ENCODE data around the gene PPARA. TPM values are rescaled to one million over a fixed set of nuclear protein-coding genes. Genes with fewer than 3 reads are reported as not detected.

PPARA gene
- total RNA-seq, 1 experiment from 2014 or later: 14.5 TPM

DNA sequence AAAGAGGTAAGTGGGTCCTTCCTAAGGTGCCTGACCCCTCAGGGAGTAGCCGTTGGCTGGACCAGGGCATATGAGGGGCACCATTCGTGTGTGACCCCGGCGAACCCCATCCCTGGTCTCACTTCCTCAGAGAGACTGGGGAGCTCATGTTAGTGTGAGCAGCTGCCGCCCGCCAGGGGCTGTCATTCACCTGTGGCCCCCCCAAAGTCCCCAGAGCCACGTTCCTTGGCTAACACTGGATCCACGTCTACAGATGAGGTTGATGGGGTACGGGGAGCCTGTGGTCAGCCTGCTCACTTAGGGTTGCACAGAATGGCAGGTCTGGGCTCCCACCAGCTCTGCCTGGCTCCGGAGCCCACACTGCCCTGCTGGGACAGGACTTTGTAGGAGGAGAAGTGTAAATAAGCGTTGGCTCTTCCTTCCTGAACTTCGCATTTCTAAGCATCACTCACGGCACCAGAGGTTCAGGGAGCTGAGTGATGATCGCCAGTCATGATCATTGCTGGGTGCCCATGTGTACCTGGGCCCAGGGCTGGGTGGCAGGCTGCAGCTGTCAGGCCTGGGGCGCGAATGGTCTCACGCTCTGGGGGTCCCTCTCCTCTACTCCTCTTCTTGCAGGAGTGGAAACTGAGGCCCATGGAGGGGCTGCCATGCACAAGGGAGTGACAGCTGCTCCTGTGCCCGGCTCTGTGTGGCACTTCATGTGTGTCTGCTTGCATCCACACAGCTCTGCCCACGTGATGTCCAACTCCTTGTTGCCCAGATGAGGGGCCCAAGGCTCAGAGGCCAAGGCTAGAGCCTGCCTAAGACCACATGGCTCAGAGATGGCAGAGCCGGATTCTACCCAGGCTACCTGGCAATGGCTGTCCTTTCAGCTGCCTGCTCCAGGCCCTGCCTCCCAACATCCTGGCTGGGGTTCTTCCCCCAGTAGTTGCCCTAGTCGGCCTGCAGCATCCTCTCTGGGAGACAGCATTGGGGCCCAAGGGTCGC, 128.6 kb downstream of the PPARA start (continued):
- TF ChIP-seq FOSL1 (IDR thresholded peaks at IDR 0.05; ENCODE audit: low read depth): no peak
- TF ChIP-seq SRF (IDR thresholded peaks at IDR 0.05; ENCODE audit: low read depth): no peak

DNA sequence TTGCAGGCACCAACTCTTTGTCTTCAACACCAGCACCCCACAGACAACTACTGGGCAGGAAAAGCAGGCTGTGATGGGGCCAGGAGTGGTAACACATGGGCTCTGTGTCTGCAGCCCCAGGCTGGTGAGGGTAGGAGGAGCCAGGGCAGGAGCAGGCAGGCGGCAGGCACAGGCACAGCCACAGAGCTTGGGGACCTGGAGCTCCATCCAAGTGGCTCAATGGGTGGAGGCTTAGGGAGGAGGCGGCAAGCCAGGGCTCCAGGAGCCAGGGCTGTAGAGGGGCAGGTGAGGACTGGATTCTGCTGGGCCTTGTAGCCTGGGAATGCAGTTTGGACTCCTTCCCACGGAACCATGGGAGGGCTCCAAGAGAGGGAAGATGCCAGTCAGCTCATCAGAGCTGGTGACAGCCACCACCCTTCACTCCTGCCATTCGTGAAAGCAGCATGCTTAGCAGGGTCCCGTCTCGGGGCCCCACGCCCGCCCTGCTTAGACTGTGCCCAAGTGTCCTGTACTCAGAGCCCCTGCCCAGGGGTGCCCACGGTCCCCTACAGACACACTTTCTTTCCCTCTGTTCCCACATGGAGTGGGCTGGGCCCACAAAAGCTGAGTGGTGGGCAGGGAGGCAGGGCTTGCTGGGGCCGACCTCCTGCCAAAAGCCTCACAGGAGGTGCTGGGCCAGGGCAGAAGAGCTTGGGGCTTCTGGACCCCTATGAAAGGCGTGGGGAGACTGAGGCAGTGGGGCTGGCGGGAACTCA, 129.9 kb downstream of the PPARA start:
- POLR2A ChIA-PET: no interaction called here

More for the DNA sequence above, 129.9 kb downstream of the PPARA start:
- Histone ChIP-seq H3K79me2 (ENCODE audit: insufficient read depth, low read length) (no peaks in the 10 kb centered on the region), H2AFZ (ENCODE audit: low read depth, low read length, poor library complexity, severe bottlenecking) (no peak overlapping the region), H3K4me3 (replicated peaks in 1 of 2; ENCODE audit: low read depth in 1 of 2, low read length in 2 of 2) (no peak overlapping the region), H3K36me3 (ENCODE audit: control insufficient read depth in 1 of 2, insufficient read depth in 2 of 2, low read length in 2 of 2) (peaks cover 30 to 39% of the 10 kb centered on the region in 2 experiments), H3K9ac (ENCODE audit: low read length) (no peak overlapping the region), H3K4me2 (ENCODE audit: low read length) (no peak overlapping the region), H3K27ac (ENCODE audit: low read depth, low read length) (no peak overlapping the region), H3K4me1 (ENCODE audit: control insufficient read depth in 1 of 2, insufficient read depth in 2 of 2, low read length in 2 of 2) (no peaks in the 10 kb centered on the region), H3K27me3 (ENCODE audit: insufficient read depth, low read length) (no peaks in the 10 kb centered on the region), H3K9me2 (ENCODE audit: insufficient read depth) (no peaks in the 10 kb centered on the region), H3K9me3 (ENCODE audit: control insufficient read depth in 1 of 2, insufficient read depth in 1 of 2, low read depth in 1 of 2, low read length in 2 of 2) (peaks cover 0 to 3% of the 10 kb centered on the region in 2 experiments; a peak in 1 of 4 replicates), H4K20me1 (ENCODE audit: insufficient read depth) (no peaks in the 10 kb centered on the region)
- CTCF ChIA-PET: no interaction called here
- TF ChIP-seq EGR1 (IDR thresholded peaks at IDR 0.05; ENCODE audit: low read depth) (no peak), EZH2 (IDR thresholded peaks at IDR 0.05) (no peak), CEBPB (IDR thresholded peaks at IDR 0.05; ENCODE audit: low read depth) (no peak), TCF7L2 (IDR thresholded peaks at IDR 0.05; ENCODE audit: borderline replicate concordance, extremely low read depth, insufficient read depth, insufficient read length) (no peak), ELF1 (IDR thresholded peaks at IDR 0.05; ENCODE audit: borderline replicate concordance, low read depth) (no peak), ZFX (IDR thresholded peaks at IDR 0.05) (no peak), CBX3 (IDR thresholded peaks at IDR 0.05; ENCODE audit: low read depth) (no peak), POLR2AphosphoS5 (IDR thresholded peaks at IDR 0.05; ENCODE audit: low read depth, low read length) (no peak), SP1 (IDR thresholded peaks at IDR 0.05; ENCODE audit: low read depth) (no peak), JUND (IDR thresholded peaks at IDR 0.05) (no peak), ZNF274 (IDR thresholded peaks at IDR 0.05; ENCODE audit: low read depth, low read length) (no peak), SIN3A (IDR thresholded peaks at IDR 0.05; ENCODE audit: low read depth) (no peak)
- TF ChIP-seq, protein P1, sequence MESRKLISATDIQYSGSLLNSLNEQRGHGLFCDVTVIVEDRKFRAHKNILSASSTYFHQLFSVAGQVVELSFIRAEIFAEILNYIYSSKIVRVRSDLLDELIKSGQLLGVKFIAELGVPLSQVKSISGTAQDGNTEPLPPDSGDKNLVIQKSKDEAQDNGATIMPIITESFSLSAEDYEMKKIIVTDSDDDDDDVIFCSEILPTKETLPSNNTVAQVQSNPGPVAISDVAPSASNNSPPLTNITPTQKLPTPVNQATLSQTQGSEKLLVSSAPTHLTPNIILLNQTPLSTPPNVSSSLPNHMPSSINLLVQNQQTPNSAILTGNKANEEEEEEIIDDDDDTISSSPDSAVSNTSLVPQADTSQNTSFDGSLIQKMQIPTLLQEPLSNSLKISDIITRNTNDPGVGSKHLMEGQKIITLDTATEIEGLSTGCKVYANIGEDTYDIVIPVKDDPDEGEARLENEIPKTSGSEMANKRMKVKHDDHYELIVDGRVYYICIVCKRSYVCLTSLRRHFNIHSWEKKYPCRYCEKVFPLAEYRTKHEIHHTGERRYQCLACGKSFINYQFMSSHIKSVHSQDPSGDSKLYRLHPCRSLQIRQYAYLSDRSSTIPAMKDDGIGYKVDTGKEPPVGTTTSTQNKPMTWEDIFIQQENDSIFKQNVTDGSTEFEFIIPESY (IDR thresholded peaks at IDR 0.05; ENCODE audit: extremely low read depth, insufficient replicate concordance, low read length): no peak
- TF ChIP-seq, protein P2, sequence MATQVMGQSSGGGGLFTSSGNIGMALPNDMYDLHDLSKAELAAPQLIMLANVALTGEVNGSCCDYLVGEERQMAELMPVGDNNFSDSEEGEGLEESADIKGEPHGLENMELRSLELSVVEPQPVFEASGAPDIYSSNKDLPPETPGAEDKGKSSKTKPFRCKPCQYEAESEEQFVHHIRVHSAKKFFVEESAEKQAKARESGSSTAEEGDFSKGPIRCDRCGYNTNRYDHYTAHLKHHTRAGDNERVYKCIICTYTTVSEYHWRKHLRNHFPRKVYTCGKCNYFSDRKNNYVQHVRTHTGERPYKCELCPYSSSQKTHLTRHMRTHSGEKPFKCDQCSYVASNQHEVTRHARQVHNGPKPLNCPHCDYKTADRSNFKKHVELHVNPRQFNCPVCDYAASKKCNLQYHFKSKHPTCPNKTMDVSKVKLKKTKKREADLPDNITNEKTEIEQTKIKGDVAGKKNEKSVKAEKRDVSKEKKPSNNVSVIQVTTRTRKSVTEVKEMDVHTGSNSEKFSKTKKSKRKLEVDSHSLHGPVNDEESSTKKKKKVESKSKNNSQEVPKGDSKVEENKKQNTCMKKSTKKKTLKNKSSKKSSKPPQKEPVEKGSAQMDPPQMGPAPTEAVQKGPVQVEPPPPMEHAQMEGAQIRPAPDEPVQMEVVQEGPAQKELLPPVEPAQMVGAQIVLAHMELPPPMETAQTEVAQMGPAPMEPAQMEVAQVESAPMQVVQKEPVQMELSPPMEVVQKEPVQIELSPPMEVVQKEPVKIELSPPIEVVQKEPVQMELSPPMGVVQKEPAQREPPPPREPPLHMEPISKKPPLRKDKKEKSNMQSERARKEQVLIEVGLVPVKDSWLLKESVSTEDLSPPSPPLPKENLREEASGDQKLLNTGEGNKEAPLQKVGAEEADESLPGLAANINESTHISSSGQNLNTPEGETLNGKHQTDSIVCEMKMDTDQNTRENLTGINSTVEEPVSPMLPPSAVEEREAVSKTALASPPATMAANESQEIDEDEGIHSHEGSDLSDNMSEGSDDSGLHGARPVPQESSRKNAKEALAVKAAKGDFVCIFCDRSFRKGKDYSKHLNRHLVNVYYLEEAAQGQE (IDR thresholded peaks at IDR 0.05; ENCODE audit: low read depth): no peak
- TF ChIP-seq, protein P3, sequence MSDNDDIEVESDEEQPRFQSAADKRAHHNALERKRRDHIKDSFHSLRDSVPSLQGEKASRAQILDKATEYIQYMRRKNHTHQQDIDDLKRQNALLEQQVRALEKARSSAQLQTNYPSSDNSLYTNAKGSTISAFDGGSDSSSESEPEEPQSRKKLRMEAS (IDR thresholded peaks at IDR 0.05): no peak
- RAD21 ChIA-PET (ENCODE audit: low non-redundant PET in 1 of 2, low total read pairs in 2 of 2, uncharacterized antibody in 2 of 2, unreplicated experiment in 2 of 2): no interaction called here
- ATAC-seq: no peak
- no peak for DNase-seq (ENCODE audit: low read depth, low spot score)
- intact Hi-C loops (cut with micrococcal nuclease): no loop called here
- no TSS peak for BruUV-seq (replicated peaks)
